ENCODE results near the gene AQP6.

- TF ChIP-seq CTCF (IDR thresholded peaks at IDR 0.05) (no peak), TEAD4 (CRISPR knock-in tag; IDR thresholded peaks at IDR 0.05) (no peak), EMX1 (CRISPR knock-in tag; IDR thresholded peaks at IDR 0.05) (no peak), E2F1 (CRISPR knock-in tag; IDR thresholded peaks at IDR 0.05) (no peak), STAT6 (CRISPR knock-in tag; conservative IDR thresholded peaks at IDR 0.05; ENCODE audit: low read depth) (no peak)
These were observed 9.7 kb downstream of the AQP6 start for GRCh38 chr12:49982246-49983087.

Data from WTC11 (cell line).